Endothelial cell of umbilical vein (primary cell): ENCODE measurements around the gene TP53RK.

Source experiments
- CTCF ChIP-seq, 2 donors: IDR thresholded peaks; 1 replicate in 1 of 2; 2 replicates in 1 of 2; pipeline ENCODE4 v1.5.1; 2011; ENCODE audit warnings: low read length in 2 of 2, mild to moderate bottlenecking in 2 of 2, moderate library complexity in 2 of 2, control low read depth in 1 of 2, inconsistent platforms in 1 of 2, low read depth in 1 of 2; ENCODE audit not compliant: insufficient read depth in 1 of 2; ENCODE audit errors: extremely low read depth in 1 of 2
- EZH2 ChIP-seq: IDR thresholded peaks from 2 replicates; pipeline ENCODE4 v1.6.1; 2012; ENCODE audit warnings: borderline replicate concordance, low read depth, mild to moderate bottlenecking, moderate library complexity, low read length, inconsistent platforms; ENCODE audit not compliant: severe bottlenecking
- FOS ChIP-seq: IDR thresholded peaks from 2 replicates; pipeline ENCODE4 v1.6.1; 2011; ENCODE audit warnings: mild to moderate bottlenecking, low read length, moderate library complexity, borderline replicate concordance; ENCODE audit not compliant: insufficient read depth
- GATA2 ChIP-seq: IDR thresholded peaks from 2 replicates; pipeline ENCODE4 v1.7.0; 2011; ENCODE audit warnings: low read depth, mild to moderate bottlenecking, moderate library complexity, mixed read lengths, low read length; ENCODE audit not compliant: insufficient read length, insufficient read depth
- POLR2A ChIP-seq: IDR thresholded peaks from 2 replicates; pipeline ENCODE4 v1.6.1; 2012; ENCODE audit warnings: low read depth, mild to moderate bottlenecking, control low read depth, low read length
- POLR2AphosphoS5 ChIP-seq: IDR thresholded peaks from 2 replicates; pipeline ENCODE4 v1.6.1; 2012; ENCODE audit warnings: low read depth, mild to moderate bottlenecking, control low read depth, low read length, moderate library complexity; ENCODE audit not compliant: insufficient read depth

- TF ChIP-seq POLR2A = no peak
- no peak for TF ChIP-seq CTCF (IDR thresholded peaks at IDR 0.05; ENCODE audit: extremely low read depth in 1 of 2, insufficient read depth in 1 of 2, low read depth in 1 of 2, low read length in 2 of 2)
- no peak for TF ChIP-seq EZH2
- no peak for TF ChIP-seq POLR2AphosphoS5
- TF ChIP-seq FOS = no peak
- TF ChIP-seq GATA2 = no peak
Observed at GRCh38 chr20:46678516-46678915, 10.7 kb downstream of the TP53RK start.
